A673 (cell line): ENCODE data around the gene ZMYND8. TPM values are rescaled to one million over a fixed set of nuclear protein-coding genes. Genes with fewer than 3 reads are reported as not detected.
"Not testable (repeated sequence)": the region's sequence is repeated elsewhere in the genome, so short reads cannot be mapped to it uniquely, and the experiment has no call there.

ENCODE experiments used
- BruUV-seq: library from RNA; stranded (reverse); fragments of 400-500 nt; replicated peaks from 2 replicates; lab custom pipeline; 2021; lab: Mats Ljungman, UMichigan
- CTCF ChIA-PET: fragments of 300-600 bp; sonication (Branson Sonifier 250); formaldehyde crosslinking; loops from one replicate; lab custom pipeline; 2022; ENCODE audit warnings: antibody characterized with exemption; lab: Charles Lee
- POLR2A ChIA-PET: fragments of 300-600 bp; sonication (Branson Sonifier 250); formaldehyde crosslinking; loops from one replicate; lab custom pipeline; 2022; ENCODE audit warnings: antibody characterized with exemption; ENCODE audit not compliant: low non-redundant PET; lab: Charles Lee
- DNase-seq: peaks from one replicate; pipeline ENCODE4 v3.0.0-alpha.2; 2015; ENCODE audit warnings: low spot score
- H3K27ac ChIP-seq: fragments of 200-600 bp; sonication (generic); 2 replicates; pipeline ENCODE4 v1.5.1; 2016; ENCODE audit warnings: mixed run types, low read depth, mild to moderate bottlenecking, mixed read lengths, antibody characterized with exemption, low read length; ENCODE audit not compliant: poor library complexity, severe bottlenecking
- H3K27me3 ChIP-seq: fragments of 200-600 bp; sonication (generic); replicated peaks from 2 replicates; pipeline ENCODE4 v1.6.1; 2017; ENCODE audit warnings: mixed run types, low read depth, mild to moderate bottlenecking, mixed read lengths, antibody characterized with exemption, low read length; ENCODE audit not compliant: insufficient read depth, poor library complexity
- H3K36me3 ChIP-seq: fragments of 200-600 bp; sonication (generic); 2 replicates; pipeline ENCODE4 v1.6.1; 2016; ENCODE audit warnings: mixed run types, mild to moderate bottlenecking, mixed read lengths, antibody characterized with exemption, low read length; ENCODE audit not compliant: insufficient read depth, poor library complexity, severe bottlenecking
- H3K4me1 ChIP-seq: fragments of 200-600 bp; sonication (generic); 2 replicates; pipeline ENCODE4 v1.6.1; 2017; ENCODE audit warnings: mixed run types, mild to moderate bottlenecking, mixed read lengths, antibody characterized with exemption, low read length; ENCODE audit not compliant: insufficient read depth, poor library complexity, severe bottlenecking
- H3K4me3 ChIP-seq: fragments of 200-600 bp; sonication (generic); 2 replicates; pipeline ENCODE4 v1.5.1; 2016; ENCODE audit warnings: low read depth, mixed run types, mild to moderate bottlenecking, mixed read lengths, low read length; ENCODE audit not compliant: poor library complexity, severe bottlenecking
- H3K9me3 ChIP-seq: fragments of 200-600 bp; sonication (generic); 2 replicates; pipeline ENCODE4 v1.6.1; 2016; ENCODE audit warnings: mixed run types, low read depth, mild to moderate bottlenecking, mixed read lengths, antibody characterized with exemption, low read length; ENCODE audit not compliant: poor library complexity, severe bottlenecking
- CTCF ChIP-seq: fragments of 300-800, 200-600 bp; sonication (generic); conservative IDR thresholded peaks from 2 replicates; pipeline ENCODE4 v1.5.1; 2017; ENCODE audit warnings: low read depth, mild to moderate bottlenecking, antibody characterized with exemption, low read length, moderate library complexity, mixed read lengths
- EZH2 ChIP-seq: fragments of 200-600 bp; sonication (generic); IDR thresholded peaks from 2 replicates; pipeline ENCODE4 v1.6.1; 2017; ENCODE audit warnings: borderline replicate concordance, low read depth, mild to moderate bottlenecking, mixed read lengths, antibody characterized with exemption, low read length; ENCODE audit not compliant: poor library complexity, severe bottlenecking
- intact Hi-C: fragments of 100-400 bp; cut with micrococcal nuclease; formaldehyde crosslinking; loops from one replicate; pipeline ENCODE4 v1.10.0; 2022; ENCODE audit not compliant: unreplicated experiment
- total RNA-seq: library from RNA; stranded (reverse); gene quantifications from 2 replicates; pipeline ENCODE4 v1.2.3, GENCODE V29; 2021

Gene ZMYND8
- total RNA-seq, 1 experiment from 2014 or later: 31.3 TPM

GRCh38 chr20:47397652-47398301 lies 41.3 kb upstream of the ZMYND8 start:
- Histone ChIP-seq H3K9me3 (no peaks in the 10 kb centered on the region), H3K4me1 (no peaks in the 10 kb centered on the region), H3K27me3 (no peaks in the 10 kb centered on the region), H3K4me3 (no peak overlapping the region), H3K36me3 (no peaks in the 10 kb centered on the region), H3K27ac (no peak overlapping the region)
- no peak for DNase-seq
- CTCF ChIA-PET: interaction anchor here (0.7 kb wide), 1 partner anchor 227 kb away, joined by 3 read pairs; no protein-coding TSS in a partner anchor
- intact Hi-C loops: no loop called here
- BruUV-seq: no TSS peak
- TF ChIP-seq CTCF (no peak), EZH2 (no peak)
- POLR2A ChIA-PET: no interaction called here

- DNase-seq: no peak
- Histone ChIP-seq H3K4me1 (no peaks in the 10 kb centered on the region), H3K27ac (no peak overlapping the region), H3K4me3 (no peak overlapping the region), H3K9me3 (no peaks in the 10 kb centered on the region), H3K36me3 (no peaks in the 10 kb centered on the region), H3K27me3 (no peaks in the 10 kb centered on the region)
- TF ChIP-seq EZH2 (no peak), CTCF (no peak)
- intact Hi-C loops: no loop called here
- no TSS peak for BruUV-seq
- ChIA-PET POLR2A (no interaction called here), CTCF (no interaction called here)
These were observed 40.4 kb upstream of the ZMYND8 start for GRCh38 chr20:47396762-47397476.

- CTCF ChIA-PET, BruUV-seq, POLR2A ChIA-PET: not testable (repeated sequence)
These were observed 37.5 kb upstream of the ZMYND8 start for GRCh38 chr20:47393796-47394514.

More at GRCh38 chr20:47393796-47394514, 37.5 kb upstream of the ZMYND8 start:
- H3K9me3 ChIP-seq, H3K4me1 ChIP-seq, H3K27ac ChIP-seq, DNase-seq, H3K4me3 ChIP-seq, H3K27me3 ChIP-seq, H3K36me3 ChIP-seq: not testable (repeated sequence)
- intact Hi-C loops: loop anchor here (5.0 kb wide), 1 partner anchor 233 kb away; no protein-coding TSS in a partner anchor
